IMR-90 (cell line): ENCODE measurements around the gene PACSIN3. TPM values are rescaled to one million over a fixed set of nuclear protein-coding genes. Genes with fewer than 3 reads are reported as not detected.

Source experiments
- ATAC-seq: fragments of 200-7000 bp; cut with Tn5 transposase; 2 replicates; pipeline ENCODE4 v1.9.1; 2020; ENCODE audit warnings: low read depth, mild to moderate bottlenecking, moderate library complexity
- BruUV-seq: library from RNA; stranded (reverse); fragments of 400-500 nt; replicated peaks from 2 replicates; lab custom pipeline; 2021; lab: Mats Ljungman, UMichigan
- CTCF ChIA-PET: fragments of 300-600 bp; formaldehyde crosslinking; extraction: SDS; loops from one replicate; lab custom pipeline; 2021; ENCODE audit warnings: antibody characterized with exemption; lab: Yijun Ruan, JAX
- POLR2A ChIA-PET: fragments of 300-600 bp; sonication (Branson Sonifier 250); formaldehyde crosslinking; loops from one replicate; lab custom pipeline; 2022; ENCODE audit warnings: antibody characterized with exemption; ENCODE audit not compliant: unreplicated experiment; lab: Charles Lee
- DNase-seq: peaks from one replicate; pipeline ENCODE4 v3.0.0; 2013
- H2AFZ ChIP-seq: replicated peaks from 2 replicates; pipeline ENCODE3; 2013; ENCODE audit warnings: low read length, mild to moderate bottlenecking; ENCODE audit not compliant: poor library complexity
- H2AK5ac ChIP-seq: 2 replicates; pipeline ENCODE4 v1.6.1; 2013; ENCODE audit warnings: low read depth, low read length, inconsistent platforms
- H2AK9ac ChIP-seq: replicated peaks from 2 replicates; pipeline ENCODE3; 2013; ENCODE audit warnings: mild to moderate bottlenecking, low read depth, low read length, moderate library complexity; ENCODE audit not compliant: poor library complexity
- H2BK120ac ChIP-seq: 2 replicates; pipeline ENCODE4 v1.6.1; 2013; ENCODE audit warnings: low read depth, low read length, inconsistent platforms
- H2BK15ac ChIP-seq: 3 replicates; pipeline ENCODE4 v1.6.1; 2013; ENCODE audit warnings: low read depth, low read length, inconsistent platforms
- H2BK20ac ChIP-seq: 2 replicates; pipeline ENCODE4 v1.6.1; 2013; ENCODE audit warnings: low read depth, mild to moderate bottlenecking, inconsistent platforms, low read length, moderate library complexity
- H2BK5ac ChIP-seq: 2 replicates; pipeline ENCODE4 v1.6.1; 2013; ENCODE audit warnings: mild to moderate bottlenecking, low read depth, low read length, inconsistent platforms; ENCODE audit not compliant: poor library complexity, severe bottlenecking
- H3K14ac ChIP-seq: replicated peaks from 2 replicates; pipeline ENCODE4 v1.6.1; 2013; ENCODE audit warnings: low read depth, low read length, inconsistent platforms
- H3K18ac ChIP-seq: 2 replicates; pipeline ENCODE4 v1.6.1; 2013; ENCODE audit warnings: low read depth, low read length, control low read depth
- H3K23ac ChIP-seq: 2 replicates; pipeline ENCODE4 v1.6.1; 2013; ENCODE audit warnings: low read depth, low read length, inconsistent platforms
- H3K27ac ChIP-seq: 2 replicates; pipeline ENCODE4 v1.5.1; 2013; ENCODE audit warnings: mild to moderate bottlenecking, control low read depth, low read length; ENCODE audit not compliant: insufficient read depth
- H3K27me3 ChIP-seq: 2 replicates; pipeline ENCODE4 v1.6.1; 2013; ENCODE audit warnings: low read length; ENCODE audit not compliant: control insufficient read depth, insufficient read depth
- H3K36me3 ChIP-seq: 2 replicates; pipeline ENCODE4 v1.6.1; 2013; ENCODE audit warnings: low read length, mixed read lengths; ENCODE audit not compliant: control insufficient read depth, insufficient read depth
- H3K4ac ChIP-seq: 2 replicates; pipeline ENCODE4 v1.6.1; 2013; ENCODE audit warnings: low read depth, low read length, inconsistent platforms
- H3K4me1 ChIP-seq: 2 replicates; pipeline ENCODE4 v1.6.1; 2013; ENCODE audit warnings: low read length, mixed read lengths; ENCODE audit not compliant: control insufficient read depth, insufficient read depth
- H3K4me2 ChIP-seq: 2 replicates; pipeline ENCODE4 v1.6.1; 2013; ENCODE audit warnings: low read depth, mild to moderate bottlenecking, control low read depth, low read length, moderate library complexity
- H3K4me3 ChIP-seq: 2 replicates; pipeline ENCODE4 v1.5.1; 2013; ENCODE audit warnings: low read depth, mild to moderate bottlenecking, control low read depth, low read length, moderate library complexity; ENCODE audit not compliant: insufficient read depth
- H3K56ac ChIP-seq: 2 replicates; pipeline ENCODE4 v1.6.1; 2013; ENCODE audit warnings: low read length, inconsistent platforms; ENCODE audit not compliant: insufficient read depth; ENCODE audit errors: extremely low read depth
- H3K79me1 ChIP-seq, 2 experiments: 2 replicates each; pipeline ENCODE4 v1.6.1; 2013; ENCODE audit warnings: low read length in 2 of 2, inconsistent platforms in 1 of 2, low read depth in 1 of 2
- H3K9ac ChIP-seq: 2 replicates; pipeline ENCODE4 v1.6.1; 2013; ENCODE audit warnings: low read depth, low read length, control low read depth
- H3K9me1 ChIP-seq: 2 replicates; pipeline ENCODE4 v1.6.1; 2013; ENCODE audit warnings: low read length, inconsistent platforms; ENCODE audit not compliant: insufficient read depth
- H3K9me3 ChIP-seq: 2 replicates; pipeline ENCODE4 v1.6.1; 2013; ENCODE audit warnings: low read length; ENCODE audit not compliant: control insufficient read depth, insufficient read depth
- H4K20me1 ChIP-seq: 2 replicates; pipeline ENCODE4 v1.6.1; 2013; ENCODE audit warnings: low read length, inconsistent platforms; ENCODE audit not compliant: insufficient read depth
- H4K5ac ChIP-seq: 2 replicates; pipeline ENCODE4 v1.6.1; 2013; ENCODE audit warnings: mild to moderate bottlenecking, low read depth, low read length, control low read depth
- H4K8ac ChIP-seq, 2 experiments: 2 replicates each; pipeline ENCODE4 v1.6.1; 2013; ENCODE audit warnings: low read depth in 2 of 2, low read length in 2 of 2, control low read depth in 1 of 2, inconsistent platforms in 1 of 2
- H4K91ac ChIP-seq: 2 replicates; pipeline ENCODE4 v1.6.1; 2013; ENCODE audit warnings: low read depth, low read length, inconsistent platforms; ENCODE audit not compliant: insufficient read depth
- CEBPB ChIP-seq: IDR thresholded peaks from 2 replicates; pipeline ENCODE4 v1.6.1; 2012; ENCODE audit warnings: low read depth, low read length, improper control_type of control experiment
- MAFK ChIP-seq: IDR thresholded peaks from 2 replicates; pipeline ENCODE4 v1.6.1; 2012; ENCODE audit warnings: low read depth, low read length, improper control_type of control experiment
- RAD21 ChIP-seq: IDR thresholded peaks from 2 replicates; pipeline ENCODE4 v1.6.1; 2012; ENCODE audit warnings: low read length, improper control_type of control experiment
- RFX5 ChIP-seq: IDR thresholded peaks from 2 replicates; pipeline ENCODE4 v1.8.0; 2012; ENCODE audit warnings: low read depth, mild to moderate bottlenecking, low read length, moderate library complexity
- WGBS, 2 experiments: methylation state at CpG; one replicate each; pipeline versions ENCODE4 v1.1.5 to v1.1.7; 2013; ENCODE audit warnings: missing lambda C conversion rate in 2 of 2; ENCODE audit not compliant: insufficient read length in 1 of 2; ENCODE audit errors: extremely low coverage in 2 of 2; 5-methylcytosine and 5-hydroxymethylcytosine counted together
- dilution Hi-C: fragments of 300-500 bp; cut with HindIII; formaldehyde crosslinking; loops from one replicate; pipeline ENCODE4 v1.14.3; 2018; ENCODE audit warnings: low sequenced_read_pairs; ENCODE audit not compliant: unreplicated experiment
- in situ Hi-C: fragments of 300-500 bp; cut with MboI; formaldehyde crosslinking; loops from 3 replicates; pipeline ENCODE4 v1.14.3; 2019; ENCODE audit warnings: low sequenced_read_pairs, inconsistent platforms, mixed read lengths
- intact Hi-C: fragments of 100-400 bp; cut with micrococcal nuclease; formaldehyde crosslinking; loops from 2 replicates; pipeline ENCODE4 v1.10.0; 2022
- polyA plus RNA-seq, 3 experiments: library from polyadenylated mRNA; depleted of rRNA; stranded (reverse); fragments of >200 nt; gene quantifications; 2 replicates each; pipeline ENCODE4 v1.2.3, GENCODE V29; 2012; ENCODE audit warnings: low replicate concordance in 1 of 3
- total RNA-seq: library from RNA; depleted of rRNA; stranded (reverse); fragments of >200 nt; gene quantifications from 2 replicates; pipeline ENCODE4 v1.2.3, GENCODE V29; 2012

Gene PACSIN3
- total and polyA plus RNA-seq, 2 of the 4 experiments (the other 2 are of a cell fraction), result 19.2 to 21.1 TPM

DNA sequence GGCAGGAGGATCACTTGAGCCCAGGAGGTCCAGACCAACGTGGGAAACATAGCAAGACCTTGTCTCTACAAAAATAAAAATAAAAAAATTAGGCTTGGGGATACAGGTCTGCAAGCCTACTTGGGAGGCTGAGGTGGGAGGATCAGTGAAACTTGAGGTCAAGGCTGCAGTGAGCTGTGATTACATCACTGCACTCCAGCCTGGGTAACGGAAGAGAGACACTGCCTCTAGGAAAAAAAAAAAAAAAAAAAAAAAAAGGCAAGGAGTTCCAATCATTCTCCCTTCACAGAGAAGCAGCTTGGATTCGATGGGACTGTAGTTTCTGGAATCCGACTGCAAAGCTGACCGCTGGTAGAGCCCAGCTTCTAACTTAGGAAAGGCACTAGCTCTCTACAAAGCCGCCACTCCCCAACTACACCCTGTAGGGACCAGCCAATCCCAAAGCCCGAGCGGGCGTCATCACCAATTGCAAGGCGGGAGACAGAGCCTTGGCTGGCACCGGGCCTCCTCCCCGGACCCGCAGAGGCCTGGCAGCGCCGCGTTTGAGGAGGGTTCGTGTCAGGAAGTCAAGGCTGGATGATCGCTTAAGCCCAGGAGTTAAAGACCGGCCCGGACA is 27.8 kb upstream of the PACSIN3 start:
- in situ Hi-C loops (no loop called here), intact Hi-C loops (loop anchor here (2.0 kb wide), 1 partner anchor 35 kb away; the partner anchor contains the start of gene ACP2), dilution Hi-C loops (no loop called here)
- peaks cover 3% of the 10 kb centered on the region; the same call in 1 of the 2 replicates for H3K36me3 ChIP-seq
- 0 out of 2 replicates have a peak, but pooled peaks have one; percentile 6 for TF ChIP-seq CEBPB
- peak; percentile 88 for TF ChIP-seq RFX5
- no peak for TF ChIP-seq RAD21
- no peak for TF ChIP-seq MAFK
- H4K5ac ChIP-seq, result peak overlapping the region; percentile 62
- peak overlapping the region; percentile 79 to 97 for H4K8ac ChIP-seq
- peak overlapping the region; percentile 72 for H3K4ac ChIP-seq
- DNase-seq, result peak; percentile 61
- peak overlapping the region; percentile 65 for H4K91ac ChIP-seq
- BruUV-seq, result no TSS peak
- no peaks in the 10 kb centered on the region for H3K9me3 ChIP-seq
- no peak overlapping the region for H2AK9ac ChIP-seq
- H3K18ac ChIP-seq, result peak overlapping the region; percentile 16; the same call in 1 of the 2 replicates
- peaks cover 17 to 32% of the 10 kb centered on the region in 2 experiments for H3K79me1 ChIP-seq
- no peak overlapping the region for H3K56ac ChIP-seq
- peaks cover 16% of the 10 kb centered on the region for H4K20me1 ChIP-seq
- peaks cover 9% of the 10 kb centered on the region for H3K4me1 ChIP-seq
- ChIA-PET CTCF (interaction anchor here (0.6 to 1.0 kb wide), 3 partner anchors 11 to 99 kb away, joined by 3 to 6 read pairs (median 3); no protein-coding TSS in a partner anchor), POLR2A (interaction anchor here (0.7 to 1.0 kb wide), 2 partner anchors 10 to 20 kb away, joined by 4 to 17 read pairs; no protein-coding TSS in a partner anchor)
- peak overlapping the region; percentile 8; the same call in 1 of the 2 replicates for H3K4me3 ChIP-seq
- H2AFZ ChIP-seq, result peak overlapping the region; percentile 93
- no peak overlapping the region; the same call in 1 of the 2 replicates for H3K14ac ChIP-seq
- ATAC-seq, result peak; percentile 49
- peak overlapping the region; percentile 77 for H2BK120ac ChIP-seq
- H3K4me2 ChIP-seq, result peak overlapping the region; percentile 14; the same call in 1 of the 2 replicates
- no peak overlapping the region; the same call in 2 of the 3 replicates for H2BK15ac ChIP-seq
- H3K27me3 ChIP-seq, result no peaks in the 10 kb centered on the region
- WGBS, 2 experiments, result 21% methylated on average over 7 of the region's 20 CpGs; no CpG with 5 or more reads in 1 of the 2 experiments
- no peak overlapping the region for H3K9ac ChIP-seq
- H2BK20ac ChIP-seq, result peak overlapping the region; percentile 16; the same call in 1 of the 2 replicates
- H3K23ac ChIP-seq, result no peak overlapping the region; the same call in 1 of the 2 replicates
- H2AK5ac ChIP-seq, result 0 out of 2 replicates have a peak overlapping the region, but pooled peaks have one; percentile 67
- H2BK5ac ChIP-seq, result peak overlapping the region; percentile 22
- peak overlapping the region; percentile 61 for H3K27ac ChIP-seq
- peaks cover 8% of the 10 kb centered on the region for H3K9me1 ChIP-seq
